K562 (cell line): ENCODE results near the gene ZBTB39. TPM values are rescaled to one million over a fixed set of nuclear protein-coding genes. Genes with fewer than 3 reads are reported as not detected.

ENCODE experiments used
- ATAC-seq: fragments of 200-7000 bp; cut with Tn5 transposase; 3 replicates; pipeline ENCODE4 v1.9.1; 2020; ENCODE audit warnings: moderate library complexity
- BruUV-seq: library from RNA; stranded (reverse); fragments of 400-500 nt; replicated peaks from 2 replicates; lab custom pipeline; 2021; lab: Mats Ljungman, UMichigan
- CTCF ChIA-PET: fragments of 300-600 bp; formaldehyde crosslinking; extraction: SDS; loops from one replicate; lab custom pipeline; 2021; ENCODE audit warnings: low intra/inter-chr PET ratio; lab: Yijun Ruan, JAX
- POLR2A ChIA-PET: fragments of 300-600, 350-650 bp; sonication (Branson Sonifier 250); formaldehyde crosslinking; extraction: SDS; loops from one replicate; lab custom pipeline; 2021; ENCODE audit warnings: antibody characterized with exemption, inconsistent platforms; lab: Yijun Ruan, JAX
- DNase-seq, 4 experiments: peaks; one replicate each; pipeline versions ENCODE4 v3.0.0 to v3.0.0-alpha.2; 2011 to 2018; ENCODE audit warnings: low spot score in 3 of 4, mixed read lengths in 3 of 4; ENCODE audit errors: extremely low read depth in 1 of 4
- FAIRE-seq: peaks from 2 replicates; lab custom pipeline; 2011; peaks lifted over from hg19 to GRCh38; lab: Jason Lieb, UNC
- H2AFZ ChIP-seq: 2 replicates; pipeline ENCODE4 v1.6.0; 2011; ENCODE audit warnings: low read depth, low read length, control low read depth, inconsistent platforms
- H3K27ac ChIP-seq: fragments of 200-600 bp; 3 replicates; pipeline ENCODE4 v1.8.0; 2011; ENCODE audit warnings: low read depth, mild to moderate bottlenecking, control low read depth, inconsistent platforms, low read length, moderate library complexity, mixed read lengths; ENCODE audit errors: extremely low read depth
- H3K27me3 ChIP-seq, 2 experiments: fragments of 300-600 bp in 1 of 2; 2 replicates in 1 of 2; 3 replicates in 1 of 2; pipeline versions ENCODE4 v1.6.0 to v1.8.0; 2011; ENCODE audit warnings: inconsistent platforms in 2 of 2, low read length in 2 of 2, mild to moderate bottlenecking in 1 of 2, mixed read lengths in 1 of 2, moderate library complexity in 1 of 2; ENCODE audit not compliant: control insufficient read depth in 2 of 2, insufficient read depth in 2 of 2
- H3K36me3 ChIP-seq: fragments of 300-600 bp; 3 replicates; pipeline ENCODE4 v1.8.0; 2011; ENCODE audit warnings: mild to moderate bottlenecking, low read length, inconsistent platforms; ENCODE audit not compliant: control insufficient read depth, insufficient read depth
- H3K4me1 ChIP-seq, 2 experiments: fragments of 200-600 bp in 1 of 2; replicated peaks in 1 of 2; 2 replicates in 1 of 2; 3 replicates in 1 of 2; pipeline versions ENCODE4 v1.5.1 to v1.8.0; 2011; ENCODE audit warnings: inconsistent platforms in 2 of 2, low read length in 2 of 2, mild to moderate bottlenecking in 1 of 2, mixed read lengths in 1 of 2, moderate library complexity in 1 of 2; ENCODE audit not compliant: control insufficient read depth in 2 of 2, insufficient read depth in 2 of 2
- H3K4me2 ChIP-seq: 2 replicates; pipeline ENCODE4 v1.6.1; 2011; ENCODE audit warnings: low read length, control low read depth, inconsistent platforms, mixed read lengths; ENCODE audit not compliant: insufficient read depth
- H3K4me3 ChIP-seq: fragments of 200-600 bp; sonication (generic), shearing (Covaris generic); 2 replicates; pipeline ENCODE4 v1.5.1; 2016; ENCODE audit warnings: control low read depth, inconsistent platforms
- H3K79me2 ChIP-seq: fragments of 200-600 bp; 3 replicates; pipeline ENCODE4 v1.8.0; 2011; ENCODE audit warnings: low read length, inconsistent platforms; ENCODE audit not compliant: control insufficient read depth, insufficient read depth
- H3K9ac ChIP-seq, 2 experiments: 2 replicates each; pipeline versions ENCODE4 v1.6.0 to v1.6.1; 2011; ENCODE audit warnings: low read depth in 2 of 2, low read length in 2 of 2, control low read depth in 1 of 2, inconsistent platforms in 1 of 2, mild to moderate bottlenecking in 1 of 2, mixed read lengths in 1 of 2; ENCODE audit not compliant: insufficient read depth in 1 of 2
- H3K9me1 ChIP-seq: one replicate; pipeline ENCODE4 v1.6.0; 2011; ENCODE audit warnings: inconsistent platforms, mild to moderate bottlenecking, low read length, moderate library complexity; ENCODE audit not compliant: control insufficient read depth, insufficient read depth
- H3K9me3 ChIP-seq: replicated peaks from 2 replicates; pipeline ENCODE4 v1.5.1; 2011; ENCODE audit warnings: low read depth, low read length, inconsistent platforms; ENCODE audit not compliant: control insufficient read depth, insufficient read depth
- H4K20me1 ChIP-seq: replicated peaks from 2 replicates; pipeline ENCODE4 v1.6.1; 2011; ENCODE audit warnings: low read length, inconsistent platforms, mixed read lengths; ENCODE audit not compliant: control insufficient read depth, insufficient read depth
- ATF7 ChIP-seq: fragments of 450-650 bp; IDR thresholded peaks from 2 replicates; pipeline ENCODE4 v1.7.1; 2014; ENCODE audit warnings: mild to moderate bottlenecking, moderate library complexity
- CBFA2T2 ChIP-seq: fragments of 450-650 bp; conservative IDR thresholded peaks from 2 replicates; pipeline ENCODE4 v1.6.1; 2017; ENCODE audit warnings: mild to moderate bottlenecking
- E4F1 ChIP-seq: fragments of 250-450 bp; sonication (Bioruptor Pico); IDR thresholded peaks from 2 replicates; pipeline ENCODE4 v1.5.0; 2021; ENCODE audit warnings: mild to moderate bottlenecking, borderline replicate concordance
- ELF1 ChIP-seq: fragments of 200-800 bp; sonication (Bioruptor generic); IDR thresholded peaks from 2 replicates; pipeline ENCODE4 v1.6.1; 2016; ENCODE audit warnings: missing genetic modification characterization, missing compliant biosample characterization
- EP400 ChIP-seq: fragments of 450-650 bp; IDR thresholded peaks from 2 replicates; pipeline ENCODE4 v1.6.1; 2017; ENCODE audit warnings: antibody characterized with exemption, mild to moderate bottlenecking, moderate library complexity
- MNT ChIP-seq, 2 experiments: fragments of 450-650 bp; conservative IDR thresholded peaks; 2 replicates each; pipeline ENCODE4 v1.6.1; 2017; ENCODE audit warnings: mild to moderate bottlenecking in 2 of 2, moderate library complexity in 2 of 2
- NR2C2 ChIP-seq, 2 experiments: fragments of 200-800 bp in 1 of 2; sonication (Bioruptor generic) in 1 of 2; sonication (generic) in 1 of 2; formaldehyde crosslinking in 1 of 2; IDR thresholded peaks; 2 replicates each; pipeline versions ENCODE4 v1.6.1 to v1.8.0; 2016 to 2022; ENCODE audit warnings: mild to moderate bottlenecking in 1 of 2, missing compliant biosample characterization in 1 of 2, missing genetic modification characterization in 1 of 2, missing genetic modification reagents in 1 of 2
- PATZ1 ChIP-seq: fragments of 250-450 bp; sonication (Bioruptor Pico); IDR thresholded peaks from 2 replicates; pipeline ENCODE4 v1.5.0; 2020; ENCODE audit warnings: mild to moderate bottlenecking, borderline replicate concordance
- PPARD ChIP-seq: fragments of 250-450 bp; sonication (Bioruptor Pico); IDR thresholded peaks from 2 replicates; pipeline ENCODE4 v1.8.0; 2022; ENCODE audit warnings: inconsistent platforms, mild to moderate bottlenecking, moderate library complexity
- ZEB2 ChIP-seq: fragments of 450-650 bp; IDR thresholded peaks from 2 replicates; pipeline ENCODE4 v1.6.1; 2016
- ZNF766 ChIP-seq: fragments of 200-800 bp; sonication (Bioruptor generic); conservative IDR thresholded peaks from 2 replicates; pipeline ENCODE4 v1.6.1; 2016; ENCODE audit warnings: missing genetic modification characterization, missing compliant biosample characterization
- WGBS: fragments of 100-300 bp; shearing (Covaris generic); methylation state at CpG from one replicate; pipeline ENCODE4 v1.1.6; 2016; ENCODE audit warnings: low coverage, mixed read lengths; ENCODE audit not compliant: insufficient coverage; ENCODE audit errors: missing lambda C conversion rate; 5-methylcytosine and 5-hydroxymethylcytosine counted together
- in situ Hi-C: fragments of 300-500 bp; cut with MboI; formaldehyde crosslinking; loops from 4 replicates; pipeline ENCODE4 v1.15.0; 2018; ENCODE audit warnings: inconsistent platforms, mixed read lengths
- intact Hi-C: fragments of 100-400 bp; cut with micrococcal nuclease; formaldehyde crosslinking; loops from 2 replicates; pipeline ENCODE4 v1.14.2; 2022
- polyA plus RNA-seq, 8 experiments: library from polyadenylated mRNA; depleted of rRNA in 4 of 8; stranded (reverse) in 5 of 8; unstranded in 3 of 8; fragments of >200 nt; fragmentation: Nextera tagmentation in 2 of 8; fragmentation: Illumina TruSeq in 1 of 8; extraction: Ambion mirVana in 2 of 8; extraction: Trizol in 1 of 8; gene quantifications; 2 replicates each; pipeline versions ENCODE4 v1.2.1 to v1.2.3, GENCODE V29; 2011 to 2014; ENCODE audit warnings: inconsistent platforms in 1 of 8, missing spikeins in 1 of 8
- total RNA-seq, 7 experiments: library from RNA; depleted of rRNA in 6 of 7; stranded (reverse); fragments of >200 nt in 6 of 7; fragmentation: Illumina TruSeq in 2 of 7; extraction: Trizol in 2 of 7; gene quantifications; 2 replicates each; pipeline versions ENCODE4 v1.2.1 to v1.2.3, GENCODE V29; 2011 to 2021; ENCODE audit warnings: low replicate concordance in 1 of 7

The ZBTB39 gene
- total and polyA plus RNA-seq, 9 of the 15 experiments (the other 6 are each of a cell fraction or from before 2014, with no cell fraction given) = 3.3 to 13.3 (median 8.6) TPM

GRCh38 chr12:56991319-56992246, 14.8 kb downstream of the ZBTB39 start:
- CTCF ChIA-PET = no interaction called here
- intact Hi-C loops = no loop called here
- Histone ChIP-seq H3K79me2 (no peaks in the 10 kb centered on the region), H3K36me3 (no peaks in the 10 kb centered on the region), H4K20me1 (no peaks in the 10 kb centered on the region), H3K4me1 (peaks cover 43 to 49% of the 10 kb centered on the region in 2 experiments), H3K9me1 (no peaks in the 10 kb centered on the region), H3K27ac (peak overlapping the region; percentile 58), H3K4me3 (no peak overlapping the region), H3K27me3 (no peaks in the 10 kb centered on the region), H3K4me2 (peak overlapping the region; percentile 46; the same call in 1 of the 2 replicates), H3K9ac (peak overlapping the region; percentile 47 to 80; a peak in 3 of 4 replicates), H3K9me3 (no peaks in the 10 kb centered on the region), H2AFZ (peak overlapping the region; percentile 83)
- in situ Hi-C loops = no loop called here
- ATAC-seq = peak; percentile 53
- WGBS = 30% methylated on average over 8 of the region's 8 CpGs
- peak; percentile 90 for FAIRE-seq
- peak in 2 of 4 experiments; percentile 60 to 70 for DNase-seq
- no TSS peak for BruUV-seq
- POLR2A ChIA-PET = interaction anchor here (0.5 to 4.6 kb wide), 9 partner anchors 10 to 266 kb away, joined by 3 to 23 read pairs (median 4); partner anchors contain the start of genes NACA and NEMP1
- no peak; the same call in 1 of the 2 replicates for TF ChIP-seq ATF7
- 0 out of 2 replicates have a peak, but pooled peaks have one; percentile 37 for TF ChIP-seq ELF1 (tag)
- TF ChIP-seq E4F1 (CRISPR knock-in tag) = no peak
- no peak for TF ChIP-seq NR2C2 (CRISPR knock-in tag; IDR thresholded peaks at IDR 0.05)
- peak; percentile 6; the same call in 1 of the 2 replicates for TF ChIP-seq NR2C2 (tag; IDR thresholded peaks at IDR 0.05)
- TF ChIP-seq PPARD (CRISPR knock-in tag) = no peak
- TF ChIP-seq PATZ1 (CRISPR knock-in tag) = no peak
- TF ChIP-seq CBFA2T2 = peak; percentile 23; the same call in 1 of the 2 replicates
- 0 out of 2 replicates have a peak, but pooled peaks have one; percentile 31 for TF ChIP-seq EP400
- TF ChIP-seq ZEB2 = peak; percentile 21
- TF ChIP-seq MNT (conservative IDR thresholded peaks at IDR 0.05) = peak in 1 of 2 experiments; percentile 43; a peak in 1 of 4 replicates
- peak; percentile 27; the same call in 1 of the 2 replicates for TF ChIP-seq ZNF766 (CRISPR knock-in tag)
